Measurements from ENCODE around the gene DPP4. TPM values are rescaled to one million over a fixed set of nuclear protein-coding genes. Genes with fewer than 3 reads are reported as not detected.

Gene DPP4
- total and polyA plus RNA-seq, 2 of the 13 experiments (the other 11 are each of a cell fraction or from before 2014, with no cell fraction given): 39.4 to 109 TPM

GRCh38 chr2:162113776-162114168 lies 39.8 kb upstream of the DPP4 start (continued):
- TF ChIP-seq LRRFIP1 (CRISPR knock-in tag; conservative IDR thresholded peaks at IDR 0.05) (0 out of 2 replicates have a peak, but pooled peaks have one; percentile 34), ZBTB44 (CRISPR knock-in tag; IDR thresholded peaks at IDR 0.05) (0 out of 2 replicates have a peak, but pooled peaks have one; percentile 36), ARID3A (IDR thresholded peaks at IDR 0.05; ENCODE audit: low read depth, low read length) (peak; percentile 47; the same call in 1 of the 2 replicates), TCF7 (IDR thresholded peaks at IDR 0.05; ENCODE audit: low read depth) (peak; percentile 59; the same call in 1 of the 2 replicates), ZNF841 (CRISPR knock-in tag; IDR thresholded peaks at IDR 0.05; ENCODE audit: borderline replicate concordance) (no peak), DRAP1 (CRISPR knock-in tag; IDR thresholded peaks at IDR 0.05) (0 out of 2 replicates have a peak, but pooled peaks have one; percentile 38), PAXIP1 (CRISPR knock-in tag; conservative IDR thresholded peaks at IDR 0.05) (peak; percentile 58; the same call in 1 of the 2 replicates), ZNF530 (CRISPR knock-in tag; IDR thresholded peaks at IDR 0.05; ENCODE audit: low read depth) (no peak), PRPF4 (IDR thresholded peaks at IDR 0.05; ENCODE audit: low read depth, low read length, poor library complexity, severe bottlenecking) (no peak), ZNF343 (CRISPR knock-in tag; IDR thresholded peaks at IDR 0.05) (no peak), BCL3 (CRISPR knock-in tag; IDR thresholded peaks at IDR 0.05) (no peak), GTF2F1 (IDR thresholded peaks at IDR 0.05; ENCODE audit: low read length) (no peak), ZMAT3 (CRISPR knock-in tag; conservative IDR thresholded peaks at IDR 0.05) (0 out of 2 replicates have a peak, but pooled peaks have one; percentile 53), EP300 (IDR thresholded peaks at IDR 0.05; ENCODE audit: low read depth in 2 of 2, low read length in 2 of 2) (peak; percentile 82 to 92; a peak in 3 of 4 replicates), EP300 (CRISPR knock-in tag; IDR thresholded peaks at IDR 0.05; ENCODE audit: borderline replicate concordance) (peak; percentile 62; the same call in 1 of the 2 replicates), ZNF207 (IDR thresholded peaks at IDR 0.05; ENCODE audit: borderline replicate concordance) (no peak), HOXA5 (CRISPR knock-in tag; IDR thresholded peaks at IDR 0.05) (peak; percentile 94)
